ENCODE measurements around the gene CYP27A1.

The CYP27A1 gene

DNA sequence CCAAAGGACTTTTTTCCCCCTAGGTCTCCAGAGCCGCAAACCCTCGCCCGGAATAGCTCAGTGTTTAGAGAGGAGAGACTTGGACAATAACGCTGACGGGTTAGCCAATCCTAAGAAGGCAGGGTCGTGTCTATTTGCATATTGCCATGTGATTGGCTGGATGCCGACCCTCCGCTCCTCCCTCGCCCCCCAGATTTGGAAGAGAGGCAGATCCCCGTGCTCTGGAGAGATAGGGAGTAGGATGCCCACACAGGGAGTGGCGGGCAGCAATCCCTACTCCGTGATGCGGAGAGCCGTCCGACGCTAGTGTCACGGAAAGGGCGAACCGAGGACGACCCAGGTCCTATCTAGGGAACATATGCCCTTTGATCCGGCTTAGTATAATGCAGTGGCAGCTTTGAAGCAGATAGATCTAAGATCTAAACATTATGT is 79.0 kb downstream of the CYP27A1 start:
- no peak overlapping the region for H3K4me3 ChIP-seq (ENCODE audit: insufficient read depth, low read length, poor library complexity, severe bottlenecking)
- TF ChIP-seq EZH2phosphoT487 (conservative IDR thresholded peaks at IDR 0.05; ENCODE audit: low read length), result no peak
- TF ChIP-seq, protein P1, sequence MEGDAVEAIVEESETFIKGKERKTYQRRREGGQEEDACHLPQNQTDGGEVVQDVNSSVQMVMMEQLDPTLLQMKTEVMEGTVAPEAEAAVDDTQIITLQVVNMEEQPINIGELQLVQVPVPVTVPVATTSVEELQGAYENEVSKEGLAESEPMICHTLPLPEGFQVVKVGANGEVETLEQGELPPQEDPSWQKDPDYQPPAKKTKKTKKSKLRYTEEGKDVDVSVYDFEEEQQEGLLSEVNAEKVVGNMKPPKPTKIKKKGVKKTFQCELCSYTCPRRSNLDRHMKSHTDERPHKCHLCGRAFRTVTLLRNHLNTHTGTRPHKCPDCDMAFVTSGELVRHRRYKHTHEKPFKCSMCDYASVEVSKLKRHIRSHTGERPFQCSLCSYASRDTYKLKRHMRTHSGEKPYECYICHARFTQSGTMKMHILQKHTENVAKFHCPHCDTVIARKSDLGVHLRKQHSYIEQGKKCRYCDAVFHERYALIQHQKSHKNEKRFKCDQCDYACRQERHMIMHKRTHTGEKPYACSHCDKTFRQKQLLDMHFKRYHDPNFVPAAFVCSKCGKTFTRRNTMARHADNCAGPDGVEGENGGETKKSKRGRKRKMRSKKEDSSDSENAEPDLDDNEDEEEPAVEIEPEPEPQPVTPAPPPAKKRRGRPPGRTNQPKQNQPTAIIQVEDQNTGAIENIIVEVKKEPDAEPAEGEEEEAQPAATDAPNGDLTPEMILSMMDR (IDR thresholded peaks at IDR 0.05; ENCODE audit: insufficient read depth, low read length, poor library complexity, severe bottlenecking), result no peak
- no peaks in the 10 kb centered on the region for H3K9me2 ChIP-seq (replicated peaks; ENCODE audit: insufficient read depth, low read length)
- no peak overlapping the region for H3K9ac ChIP-seq (ENCODE audit: low read length)
- no peaks in the 10 kb centered on the region for H3K79me2 ChIP-seq (ENCODE audit: insufficient read depth, low read length)
- H2AFZ ChIP-seq (ENCODE audit: low read depth, low read length, severe bottlenecking), result no peak overlapping the region
- H3K4me2 ChIP-seq (ENCODE audit: low read depth, low read length, poor library complexity, severe bottlenecking), result no peak overlapping the region
- no peaks in the 10 kb centered on the region for H3F3A ChIP-seq (ENCODE audit: insufficient read depth)
- H3K9me3 ChIP-seq (ENCODE audit: insufficient read depth, low read length), result no peaks in the 10 kb centered on the region
- H4K20me1 ChIP-seq (ENCODE audit: low read depth, low read length), result no peaks in the 10 kb centered on the region
- H3K27me3 ChIP-seq (ENCODE audit: low read length), result no peaks in the 10 kb centered on the region
- H3K36me3 ChIP-seq (ENCODE audit: low read length), result no peaks in the 10 kb centered on the region
- H3K27ac ChIP-seq (ENCODE audit: low read depth, low read length), result no peak overlapping the region

GRCh38 chr2:218861645-218862318 is 79.8 kb downstream of the CYP27A1 start:
- Histone ChIP-seq H3K36me3 (ENCODE audit: low read length) (no peaks in the 10 kb centered on the region), H3K9ac (ENCODE audit: low read length) (no peak overlapping the region), H3K9me2 (replicated peaks; ENCODE audit: insufficient read depth, low read length) (no peaks in the 10 kb centered on the region), H3K27me3 (ENCODE audit: low read length) (no peaks in the 10 kb centered on the region), H3K79me2 (ENCODE audit: insufficient read depth, low read length) (no peaks in the 10 kb centered on the region), H3F3A (ENCODE audit: insufficient read depth) (no peaks in the 10 kb centered on the region), H2AFZ (ENCODE audit: low read depth, low read length, severe bottlenecking) (no peak overlapping the region), H3K4me3 (ENCODE audit: insufficient read depth, low read length, poor library complexity, severe bottlenecking) (no peak overlapping the region), H3K9me3 (ENCODE audit: insufficient read depth, low read length) (no peaks in the 10 kb centered on the region), H3K27ac (ENCODE audit: low read depth, low read length) (no peak overlapping the region), H3K4me2 (ENCODE audit: low read depth, low read length, poor library complexity, severe bottlenecking) (no peak overlapping the region), H4K20me1 (ENCODE audit: low read depth, low read length) (no peaks in the 10 kb centered on the region)
- TF ChIP-seq EZH2phosphoT487 (conservative IDR thresholded peaks at IDR 0.05; ENCODE audit: low read length), result no peak
- TF ChIP-seq, protein P1 (IDR thresholded peaks at IDR 0.05; ENCODE audit: insufficient read depth, low read length, poor library complexity, severe bottlenecking), result no peak

DNA sequence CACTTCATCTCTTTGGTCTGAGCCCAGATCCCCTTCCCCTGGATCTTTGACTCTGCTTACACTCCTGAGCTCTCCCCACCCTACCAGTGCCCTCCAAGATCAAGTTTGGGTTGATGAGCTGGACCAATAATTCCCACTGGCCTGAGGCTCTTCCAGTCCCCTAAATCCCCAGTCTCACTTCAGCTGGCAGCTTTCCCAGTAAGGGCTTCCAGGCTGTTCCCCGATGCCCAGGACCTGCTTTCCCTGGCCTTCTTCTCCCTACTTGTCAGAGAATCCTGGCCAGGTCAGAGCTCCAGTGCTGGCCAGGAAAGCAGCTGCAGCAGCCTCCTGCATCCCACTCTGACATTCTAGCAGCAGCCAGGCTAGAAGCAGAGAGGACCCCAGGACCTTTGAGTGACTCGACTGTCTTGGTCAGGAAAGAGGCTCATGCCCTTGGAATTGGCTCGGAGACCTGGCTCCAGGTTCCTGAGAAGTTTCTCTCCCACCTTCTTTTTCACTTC is 81.1 kb downstream of the CYP27A1 start:
- no peak for TF ChIP-seq EZH2phosphoT487 (conservative IDR thresholded peaks at IDR 0.05; ENCODE audit: low read length)
- TF ChIP-seq, protein P1 (IDR thresholded peaks at IDR 0.05; ENCODE audit: insufficient read depth, low read length, poor library complexity, severe bottlenecking), result no peak
- Histone ChIP-seq H3K9me3 (ENCODE audit: insufficient read depth, low read length) (no peaks in the 10 kb centered on the region), H2AFZ (ENCODE audit: low read depth, low read length, severe bottlenecking) (no peak overlapping the region), H3K36me3 (ENCODE audit: low read length) (no peaks in the 10 kb centered on the region), H3K9me2 (replicated peaks; ENCODE audit: insufficient read depth, low read length) (no peaks in the 10 kb centered on the region), H3K79me2 (ENCODE audit: insufficient read depth, low read length) (no peaks in the 10 kb centered on the region), H3K4me2 (ENCODE audit: low read depth, low read length, poor library complexity, severe bottlenecking) (no peak overlapping the region), H3F3A (ENCODE audit: insufficient read depth) (no peaks in the 10 kb centered on the region), H3K9ac (ENCODE audit: low read length) (no peak overlapping the region), H3K27me3 (ENCODE audit: low read length) (no peaks in the 10 kb centered on the region), H3K4me3 (ENCODE audit: insufficient read depth, low read length, poor library complexity, severe bottlenecking) (no peak overlapping the region), H4K20me1 (ENCODE audit: low read depth, low read length) (no peaks in the 10 kb centered on the region), H3K27ac (ENCODE audit: low read depth, low read length) (no peak overlapping the region)
